Measurements from ENCODE around the gene MPZL1.

DNA sequence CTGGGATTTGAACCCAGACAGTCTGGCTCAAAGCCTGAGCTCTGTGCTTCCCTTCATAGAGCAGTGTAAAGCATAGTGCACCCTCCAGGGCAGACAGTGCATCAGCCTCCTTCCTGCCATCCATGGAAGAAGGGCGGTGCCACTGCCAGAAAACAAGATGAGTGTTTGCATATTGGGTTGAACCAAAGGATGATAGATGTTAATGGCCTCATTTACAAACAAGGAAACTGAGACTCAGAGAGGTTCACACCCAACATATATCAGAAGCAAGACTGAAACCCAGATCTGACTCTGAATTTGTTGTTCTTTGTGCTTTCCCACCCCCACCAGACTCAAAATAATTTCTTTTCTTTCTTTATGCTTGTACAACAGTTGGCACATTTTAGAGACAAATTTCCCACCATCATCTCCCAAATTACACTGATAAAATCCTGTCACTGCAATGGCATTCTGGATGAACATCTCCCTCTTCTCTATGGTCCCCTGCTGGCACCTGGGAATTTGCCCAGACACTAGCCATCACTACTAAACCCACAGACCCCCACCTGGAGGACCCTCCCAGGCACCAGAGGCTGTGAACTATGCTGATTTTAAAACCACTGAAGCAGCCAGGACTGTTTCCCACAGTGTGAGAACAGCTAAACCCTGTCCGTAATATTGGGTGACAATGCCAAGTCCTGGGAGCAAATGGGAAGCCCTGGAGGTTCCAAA lies 45.4 kb upstream of the MPZL1 start:
- TF ChIP-seq CTCF (conservative IDR thresholded peaks at IDR 0.05; ENCODE audit: low read length) (no peak), EZH2phosphoT487 (IDR thresholded peaks at IDR 0.05; ENCODE audit: borderline replicate concordance, low read depth, low read length) (no peak)
